HL-60/S4 (cell line): ENCODE data around the gene NUP210L.
"Not testable (repeated sequence)": the region's sequence is repeated elsewhere in the genome, so short reads cannot be mapped to it uniquely, and the experiment has no call there.

ENCODE experiments used
- in situ Hi-C: fragments of 300-500 bp; cut with MboI; formaldehyde crosslinking; loops from 2 replicates; pipeline ENCODE4 v1.14.3; 2022; ENCODE audit warnings: low sequenced_read_pairs

Gene NUP210L

DNA sequence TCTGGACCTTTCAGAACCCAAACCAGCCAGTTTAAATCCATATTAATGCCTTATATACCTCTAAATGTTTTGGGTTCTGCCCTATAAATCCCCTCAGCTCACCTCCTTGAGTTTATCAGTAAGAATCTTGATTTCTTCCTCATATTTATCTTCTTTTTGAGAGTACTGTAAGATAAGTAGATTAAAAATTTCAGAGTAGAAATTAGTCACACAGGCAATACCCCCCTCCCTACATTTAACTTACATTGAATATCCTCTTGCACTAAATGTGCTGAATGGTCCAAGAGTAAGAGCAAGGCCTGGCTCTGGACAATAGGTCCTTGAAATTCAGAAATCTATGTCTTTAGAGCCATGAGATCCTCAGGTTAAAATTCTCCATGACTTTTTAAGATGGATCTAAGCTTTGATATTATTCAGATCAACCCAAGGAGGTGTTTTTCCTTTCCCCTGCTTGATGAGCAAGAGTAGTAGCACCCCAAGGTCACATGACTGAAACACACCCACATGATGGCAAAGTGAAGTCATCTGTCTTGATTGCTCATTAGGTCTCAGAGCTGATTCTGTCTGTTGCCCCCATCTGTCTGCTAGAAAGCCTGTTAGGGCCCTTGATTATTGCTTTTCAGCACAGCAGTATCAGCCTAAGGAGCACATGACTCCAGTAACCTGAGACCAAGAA, 15.8 kb upstream of the NUP210L start:
- in situ Hi-C loops, result no loop called here

DNA sequence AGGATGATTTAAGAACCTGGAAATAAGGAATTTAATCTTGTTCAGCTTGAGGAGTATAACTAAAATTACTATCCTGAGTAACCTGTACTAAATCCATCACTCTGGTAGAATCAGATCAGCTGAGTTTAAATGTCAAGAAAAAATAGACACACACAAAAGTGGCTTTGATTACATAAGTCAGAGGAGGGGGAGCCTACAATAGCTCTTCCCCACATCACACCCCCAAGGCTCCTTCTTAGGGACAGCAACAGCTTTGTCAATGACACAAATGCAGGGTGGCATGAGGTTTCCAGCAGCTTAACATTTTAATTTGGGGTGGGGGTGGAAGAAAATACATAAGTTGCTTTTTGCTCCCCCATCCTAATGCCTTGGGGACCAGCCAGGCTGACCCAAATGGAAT, 12.6 kb upstream of the NUP210L start:
- in situ Hi-C loops, result no loop called here

DNA sequence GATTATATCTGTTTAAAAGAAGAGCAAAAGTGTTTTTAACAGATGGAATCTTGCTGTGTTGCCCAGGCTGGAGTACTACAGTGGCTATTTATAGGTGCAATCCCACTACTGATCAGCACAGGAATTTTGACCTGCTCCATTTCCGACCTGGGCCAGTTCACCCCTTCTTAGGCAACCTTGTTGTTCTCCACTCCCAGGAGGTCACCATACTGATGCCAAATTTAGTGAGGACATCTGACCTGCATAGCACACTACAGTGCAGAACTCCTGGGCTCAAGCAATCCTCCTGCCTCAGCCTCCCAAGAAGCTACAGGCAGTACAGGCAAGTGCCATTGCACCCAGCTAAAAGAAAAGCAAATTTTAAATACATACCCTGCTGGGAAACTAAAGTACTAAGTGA, 11.3 kb upstream of the NUP210L start:
- in situ Hi-C loops, result no loop called here

DNA sequence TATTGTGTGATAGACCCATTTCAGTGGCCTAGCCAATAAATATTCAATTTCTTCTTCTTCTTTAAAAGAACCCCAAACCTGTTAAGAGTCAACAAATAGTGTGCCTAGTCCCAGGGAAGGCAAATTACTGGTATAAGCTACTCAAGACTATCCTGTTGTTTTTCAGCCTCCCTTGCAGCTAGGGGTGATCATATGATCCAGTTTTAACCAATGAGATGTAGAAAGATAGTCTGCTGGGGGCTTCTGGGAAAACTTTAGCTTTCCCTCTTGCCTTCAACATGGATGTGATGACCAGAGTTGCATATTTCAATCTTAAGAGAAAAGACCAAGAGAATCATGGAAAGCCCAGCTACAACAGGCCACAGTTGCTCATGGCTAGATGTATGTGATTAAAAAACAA, 4.7 kb upstream of the NUP210L start:
- in situ Hi-C loops, result no loop called here

DNA sequence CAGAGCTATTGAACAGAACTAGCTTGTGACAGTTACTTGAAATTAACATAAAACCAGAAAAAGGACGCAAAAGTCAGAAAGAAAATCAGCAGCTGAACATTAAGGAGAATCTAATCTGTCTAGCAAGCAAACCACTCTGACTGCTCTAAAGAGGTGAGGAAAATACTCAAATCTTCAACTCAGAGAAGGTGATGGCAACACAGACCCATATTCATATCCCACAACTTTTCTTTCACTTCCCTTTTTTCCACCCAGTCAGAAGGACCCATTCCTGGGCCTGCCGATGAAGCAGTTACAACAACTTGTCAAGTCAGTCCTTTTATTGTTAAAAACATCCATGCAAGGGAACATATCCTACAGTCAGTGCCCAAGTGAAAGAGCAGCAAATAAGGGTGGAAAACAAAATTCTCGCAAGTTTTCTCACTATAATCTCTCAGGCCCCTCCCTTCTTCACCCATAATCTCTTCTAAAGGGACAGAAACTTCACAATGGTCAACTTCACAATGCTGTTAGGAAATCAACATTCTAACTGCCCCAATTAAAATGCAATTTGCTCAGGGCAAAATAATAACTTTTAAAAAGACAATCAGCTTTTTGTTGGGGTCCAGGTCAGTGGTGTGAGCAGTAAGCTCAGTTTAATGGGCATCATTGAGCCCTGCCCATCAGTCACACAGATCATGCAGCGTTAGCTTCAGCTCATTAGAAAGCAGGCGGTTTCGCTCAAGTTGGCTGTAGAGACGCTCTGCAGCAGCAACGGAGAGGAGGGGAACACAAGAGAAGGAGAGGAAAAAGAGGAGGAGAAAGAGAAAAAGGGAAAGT, 3.6 kb upstream of the NUP210L start:
- in situ Hi-C loops, result no loop called here

DNA sequence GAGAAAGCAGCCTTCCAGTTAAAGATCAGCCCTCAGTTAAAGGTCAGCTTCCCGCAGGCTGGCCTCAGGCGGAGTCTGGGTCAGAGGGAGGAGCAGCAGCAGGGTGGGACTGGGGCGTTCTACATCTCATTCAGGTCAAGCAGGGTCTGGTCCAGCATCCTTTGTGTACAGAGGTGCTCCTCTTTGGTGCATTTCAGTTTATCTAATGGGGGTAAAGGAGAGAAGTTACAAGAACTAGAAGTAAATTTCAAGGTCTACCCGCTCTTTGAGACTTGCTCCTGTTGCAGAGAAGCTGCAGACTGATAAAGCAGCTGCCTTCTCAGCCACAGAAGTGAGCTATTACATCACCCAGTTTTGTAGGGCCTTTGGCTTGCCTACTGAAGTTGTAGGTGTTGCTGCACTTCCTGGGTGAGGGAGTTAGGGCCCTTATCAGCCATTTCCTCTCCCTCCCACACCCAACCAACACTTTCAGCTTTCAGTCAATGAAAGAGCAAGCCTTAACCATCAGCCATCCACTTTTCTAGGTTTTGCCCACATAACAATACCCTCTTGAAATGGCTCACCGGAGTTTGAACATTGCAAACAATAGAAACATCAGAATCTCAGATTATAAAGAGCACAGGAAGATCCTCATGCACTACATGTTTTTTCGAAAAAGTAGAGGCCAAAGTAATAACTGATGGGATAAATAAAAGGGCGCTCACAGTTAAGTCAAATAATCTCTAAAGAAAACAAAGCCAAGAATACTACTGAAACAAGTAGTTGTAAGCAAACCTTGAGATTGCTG, 2.8 kb upstream of the NUP210L start:
- in situ Hi-C loops, result no loop called here

DNA sequence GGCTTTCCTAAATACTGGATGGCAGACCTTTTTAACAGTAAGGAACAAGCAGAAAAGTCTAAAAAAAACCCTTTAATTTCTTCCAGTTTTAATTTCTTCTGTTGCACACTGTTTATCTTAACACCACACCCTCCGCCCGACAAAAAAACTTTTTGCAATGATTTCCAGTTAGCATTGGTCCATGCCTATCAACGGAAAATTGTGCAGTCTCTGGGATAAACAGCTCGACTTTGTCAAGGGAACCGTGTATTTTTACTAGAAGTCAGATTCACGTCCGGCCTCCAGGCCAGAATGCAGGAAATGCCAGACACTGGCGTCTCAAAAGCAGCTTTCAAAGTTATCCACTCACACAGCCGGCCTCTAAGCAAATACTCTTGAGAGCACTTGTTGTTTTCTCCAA, 378 bp upstream of the NUP210L start:
- in situ Hi-C loops, result no loop called here

DNA sequence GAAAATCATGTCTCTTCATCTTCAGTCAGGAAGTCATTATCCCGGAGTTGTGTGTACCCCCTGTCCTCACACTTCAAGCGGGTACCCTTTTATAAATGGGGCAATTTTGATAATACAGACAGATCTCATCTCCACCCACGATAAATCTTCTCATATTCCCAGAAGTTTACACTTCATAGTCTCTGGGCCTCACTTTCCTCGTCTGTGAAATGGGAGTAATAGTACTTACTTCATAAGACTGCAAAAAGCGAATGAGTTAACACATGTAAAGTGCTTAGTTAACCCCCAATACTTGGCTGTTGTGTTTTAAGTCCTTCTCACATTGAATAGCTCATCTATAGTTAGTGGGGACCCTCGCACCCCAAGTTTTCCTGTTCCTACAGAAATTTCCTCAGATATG, 820 bp downstream of the NUP210L start:
- in situ Hi-C loops, result no loop called here

DNA sequence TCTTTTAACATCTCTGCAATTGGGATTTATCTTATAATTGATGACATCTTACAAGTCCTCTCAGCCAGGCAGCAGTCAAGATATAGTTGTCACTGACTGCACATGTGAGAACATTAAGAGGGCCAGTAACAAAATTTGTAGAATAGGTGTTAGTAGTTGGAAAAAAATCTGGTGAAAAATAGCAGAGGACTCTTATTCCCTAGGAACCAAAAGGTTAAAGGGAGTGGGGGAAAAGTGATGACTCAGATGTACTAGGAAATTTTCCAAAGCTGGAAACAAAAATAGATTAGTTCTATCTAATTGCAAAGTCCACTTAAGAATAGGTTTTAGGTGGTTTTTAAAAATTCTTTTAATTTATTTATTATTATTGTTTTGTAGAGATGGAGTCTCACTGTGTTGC, 3.6 kb downstream of the NUP210L start:
- in situ Hi-C loops, result no loop called here

DNA sequence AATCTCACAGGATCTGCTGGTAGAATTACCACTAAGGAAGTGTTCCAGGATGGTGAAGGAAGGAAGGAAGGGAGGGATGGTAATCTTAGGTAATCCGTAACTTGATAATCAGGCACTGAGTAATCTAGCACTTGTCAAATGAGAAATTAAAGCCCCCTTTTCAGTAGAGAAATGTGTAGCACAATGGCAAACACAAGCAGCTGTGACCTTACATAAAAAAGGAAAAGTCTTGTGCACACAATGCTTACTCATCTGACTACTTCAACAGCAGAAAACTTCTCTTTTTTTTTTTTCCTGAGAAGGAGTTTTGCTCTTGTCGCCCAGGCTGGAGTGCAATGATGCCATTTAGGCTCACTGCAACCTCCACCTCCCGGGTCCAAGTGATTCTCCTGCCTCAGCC, 6.1 kb downstream of the NUP210L start:
- in situ Hi-C loops, result no loop called here

DNA sequence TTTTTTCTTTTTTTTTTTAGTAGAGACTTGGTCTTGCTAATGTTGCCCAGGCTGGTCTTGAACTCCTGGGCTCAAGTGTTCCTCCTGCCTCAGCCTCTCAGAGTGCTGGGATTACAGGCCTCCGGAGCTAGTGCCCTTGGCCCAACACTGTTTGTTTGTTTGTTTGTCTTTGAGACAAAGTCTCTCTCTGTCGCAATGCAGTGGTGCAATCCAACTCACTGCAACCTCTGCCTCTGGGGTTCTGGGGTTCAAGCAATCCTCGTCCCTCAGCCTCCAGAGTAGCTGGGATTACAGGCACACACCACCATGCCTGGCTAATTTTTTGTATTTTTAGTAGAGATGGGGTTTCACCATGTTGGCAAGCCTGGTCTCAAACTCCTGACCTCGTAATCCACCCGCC, 7.4 kb downstream of the NUP210L start:
- in situ Hi-C loops, result not testable (repeated sequence)

DNA sequence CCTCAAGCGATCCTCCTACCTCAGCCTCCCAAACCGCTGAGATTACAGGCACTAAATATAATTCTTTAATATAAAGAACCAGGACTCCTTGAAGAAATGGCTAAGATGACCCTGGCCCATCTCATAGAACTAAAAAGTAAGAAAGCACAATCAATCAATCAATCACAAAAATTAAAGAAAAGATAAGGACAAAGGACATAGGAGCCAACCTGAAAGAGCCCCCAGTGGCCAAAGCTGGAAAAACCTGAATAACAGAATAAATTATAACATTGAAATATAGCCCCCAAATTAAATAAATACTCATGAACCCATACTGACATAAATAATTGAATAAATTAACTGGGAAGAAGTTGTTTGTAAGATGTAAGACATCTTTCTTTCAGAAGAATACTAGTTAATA, 8.9 kb downstream of the NUP210L start:
- in situ Hi-C loops, result no loop called here

DNA sequence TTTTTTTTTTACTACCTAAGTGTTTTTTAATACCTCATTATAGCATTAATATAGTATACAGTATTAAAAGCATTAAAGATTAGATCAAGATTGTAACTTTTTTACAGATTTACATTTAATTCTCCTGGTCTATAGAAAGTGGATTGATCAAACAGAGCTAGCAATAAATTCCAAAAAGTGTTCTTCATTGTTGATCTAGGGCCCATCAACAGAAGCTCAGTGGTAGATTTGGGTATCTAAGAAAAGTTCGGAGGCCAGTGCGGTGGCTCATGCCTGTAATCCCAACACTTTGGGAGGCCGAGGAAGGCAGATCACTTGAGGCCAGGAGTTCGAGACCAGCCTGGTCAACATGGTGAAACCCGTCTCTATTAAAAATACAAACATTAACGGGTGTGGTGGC, 12.5 kb downstream of the NUP210L start:
- in situ Hi-C loops, result no loop called here

DNA sequence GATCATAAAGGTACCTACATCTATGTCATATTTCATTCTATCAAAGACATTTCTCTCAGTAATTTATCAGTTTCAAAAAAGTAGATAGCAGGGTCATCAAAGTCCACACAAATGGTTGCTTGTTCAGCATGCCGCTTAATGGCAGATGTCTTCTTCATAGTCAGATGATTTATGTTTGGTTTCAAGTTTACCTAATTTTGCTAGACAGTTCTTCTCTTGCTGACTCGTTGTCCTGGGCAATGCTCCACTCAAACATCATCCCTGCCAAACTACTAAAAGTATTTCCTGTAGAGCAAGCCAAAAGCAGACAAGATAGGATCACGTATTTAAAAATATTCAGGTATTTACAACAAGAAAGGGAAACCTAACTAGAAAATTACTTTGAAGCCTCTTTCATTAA, 13.6 kb downstream of the NUP210L start:
- in situ Hi-C loops, result no loop called here

DNA sequence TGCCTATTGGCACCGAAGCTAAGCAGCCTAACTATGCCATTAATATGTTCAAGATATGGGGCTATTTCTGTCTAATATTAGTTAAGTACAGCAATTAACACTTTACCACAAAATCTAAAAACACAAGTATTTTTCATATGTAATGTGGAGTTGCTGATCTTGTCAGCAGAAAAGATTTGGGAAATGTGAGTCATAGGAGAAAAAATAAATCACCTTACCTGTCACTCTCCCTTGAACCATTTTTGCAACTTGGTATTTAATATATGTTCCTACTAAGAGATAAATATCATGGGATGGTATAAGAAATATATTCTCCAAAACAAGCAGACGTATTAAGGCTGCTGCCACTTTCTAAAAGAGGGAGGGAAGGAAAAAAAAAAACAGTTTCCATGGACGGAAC, 17.0 kb downstream of the NUP210L start:
- in situ Hi-C loops, result no loop called here

DNA sequence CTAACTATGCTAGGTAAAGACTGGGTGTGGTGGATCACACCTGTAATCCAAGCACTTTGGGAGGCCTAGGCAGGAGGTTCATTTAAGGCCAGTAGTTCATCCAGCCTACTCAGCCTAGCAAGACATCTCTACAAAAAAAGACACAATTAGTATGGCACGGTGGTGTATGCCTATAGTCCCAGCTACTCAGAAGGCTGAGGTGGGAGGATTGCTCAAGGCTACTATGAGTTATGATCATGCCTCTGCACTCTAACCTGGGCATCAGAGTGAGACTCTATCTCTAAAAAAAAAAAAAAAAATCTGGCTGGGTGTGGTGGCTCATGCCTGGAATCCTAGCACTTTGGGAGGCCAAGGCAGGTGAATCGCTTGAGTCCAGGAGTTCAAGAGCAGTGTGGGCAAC, 21.6 kb downstream of the NUP210L start:
- in situ Hi-C loops, result no loop called here

DNA sequence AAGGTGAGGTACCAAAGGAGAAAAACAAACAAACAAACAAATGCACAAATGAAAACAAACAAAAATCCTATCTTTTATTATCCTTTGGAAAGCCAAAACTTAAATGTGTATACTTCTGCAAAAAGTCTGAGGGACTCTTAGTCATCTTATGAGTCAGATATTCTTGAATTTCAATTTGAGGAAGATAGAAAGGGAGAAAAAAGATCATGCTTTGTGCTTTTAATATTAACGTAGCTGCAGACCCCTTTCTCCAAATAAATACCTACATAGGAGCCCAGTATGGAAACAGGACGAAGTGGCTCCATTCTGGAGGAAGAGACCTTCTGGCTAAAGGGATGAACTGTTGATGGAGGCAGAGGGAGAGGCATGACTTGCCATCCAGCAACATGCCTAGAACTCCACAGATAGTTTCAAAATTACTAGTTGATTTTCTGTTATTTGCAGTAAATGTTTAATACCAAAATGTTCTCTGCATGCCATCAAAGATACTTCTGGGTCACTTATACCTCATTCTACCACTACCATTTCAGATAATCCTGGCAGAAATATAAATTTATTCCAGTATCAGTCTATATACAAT, 25.4 kb downstream of the NUP210L start:
- in situ Hi-C loops, result no loop called here

DNA sequence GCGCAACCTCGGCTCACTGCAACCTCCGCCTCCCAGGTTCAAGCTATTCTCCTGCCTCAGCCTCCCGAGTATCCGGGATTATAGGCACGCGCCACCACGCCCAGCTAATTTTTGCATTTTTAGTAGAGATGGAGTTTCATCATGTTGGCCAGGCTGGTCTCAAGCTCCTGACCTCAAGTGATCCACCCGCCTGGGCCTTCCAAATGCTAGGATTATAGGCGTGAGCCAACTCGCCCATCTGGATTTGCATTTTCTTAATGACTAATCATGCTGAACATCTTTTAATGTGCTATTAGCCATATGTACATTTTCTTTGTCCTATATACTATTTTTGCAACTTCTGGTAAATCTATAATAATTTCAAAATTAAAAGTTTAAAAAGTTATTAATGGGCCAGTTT, 31.7 kb downstream of the NUP210L start:
- in situ Hi-C loops, result not testable (repeated sequence)

DNA sequence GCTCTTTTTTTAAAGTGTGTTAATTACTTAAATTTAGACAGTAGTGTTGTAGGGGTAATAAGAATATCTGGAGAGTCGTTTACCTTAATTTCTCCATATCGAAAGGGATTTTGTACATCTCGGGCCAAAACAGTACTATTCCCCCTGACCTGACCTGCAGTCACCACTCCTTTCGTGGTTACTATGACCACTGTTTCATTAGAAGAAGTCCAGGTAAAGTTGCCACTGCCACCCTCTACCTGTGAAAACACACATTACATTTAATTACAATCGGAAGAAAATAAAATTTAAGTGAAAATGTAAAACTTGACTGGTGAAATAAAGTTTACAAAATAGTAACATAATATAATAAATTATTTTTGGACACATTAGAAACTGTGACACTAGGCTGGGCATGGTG, 37.2 kb downstream of the NUP210L start:
- in situ Hi-C loops, result no loop called here

DNA sequence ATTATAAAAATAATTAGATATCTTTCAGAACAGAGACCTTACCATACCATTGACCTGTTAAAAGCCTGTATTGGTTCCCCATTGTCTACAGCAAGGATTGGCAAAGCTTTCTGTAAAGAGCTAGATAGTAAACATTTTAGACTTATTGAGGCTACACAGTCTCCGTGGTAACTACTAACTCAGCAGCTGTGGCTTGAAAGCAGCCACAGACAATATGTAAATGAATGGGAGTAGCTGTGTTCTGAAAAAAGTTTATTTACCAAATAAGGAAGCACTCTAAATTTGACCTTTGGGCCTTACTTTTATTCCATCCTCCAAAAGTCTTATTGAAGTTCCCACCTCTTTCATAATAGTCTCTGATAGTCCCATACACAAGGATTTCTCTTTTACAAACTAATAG, 39.7 kb downstream of the NUP210L start:
- in situ Hi-C loops, result no loop called here

DNA sequence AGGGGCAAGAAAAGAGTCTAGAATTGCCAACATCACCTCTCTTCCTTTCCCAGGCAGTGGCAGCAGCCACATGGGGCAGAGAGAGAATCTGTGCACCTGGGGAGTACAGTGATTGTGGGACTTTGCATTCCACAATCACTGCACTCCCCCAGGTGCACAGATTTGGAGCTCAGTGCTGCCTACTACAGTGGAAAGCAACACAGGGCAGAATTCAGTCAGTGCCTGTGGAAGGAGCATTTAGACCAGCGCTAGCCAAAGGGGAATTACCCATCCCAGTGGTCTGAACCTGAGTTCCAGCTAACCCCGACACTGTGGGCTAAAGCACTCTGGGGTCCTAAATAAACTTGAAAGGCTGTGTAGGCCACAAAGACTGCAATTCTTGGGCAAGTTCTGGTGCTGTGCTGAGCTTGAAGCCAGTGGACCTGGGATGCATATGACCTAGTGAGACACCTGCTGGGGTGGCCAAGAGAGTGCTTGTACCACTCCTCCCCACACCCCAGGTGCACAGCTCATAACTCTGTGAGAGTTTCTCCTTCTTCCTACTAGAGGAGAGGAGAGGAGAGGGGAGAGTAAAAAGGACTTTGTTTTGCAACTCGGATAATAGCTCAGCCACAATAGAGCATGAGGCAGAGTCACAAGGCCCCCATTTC, 50.3 kb downstream of the NUP210L start:
- in situ Hi-C loops, result no loop called here
